K562 (cell line): ENCODE data around the gene SLC8A1. TPM values are rescaled to one million over a fixed set of nuclear protein-coding genes. Genes with fewer than 3 reads are reported as not detected.

ENCODE experiments used
- ATAC-seq: fragments of 200-7000 bp; cut with Tn5 transposase; 3 replicates; pipeline ENCODE4 v1.9.1; 2020; ENCODE audit warnings: moderate library complexity
- BruUV-seq: library from RNA; stranded (reverse); fragments of 400-500 nt; replicated peaks from 2 replicates; lab custom pipeline; 2021; lab: Mats Ljungman, UMichigan
- CTCF ChIA-PET: fragments of 300-600 bp; formaldehyde crosslinking; extraction: SDS; loops from one replicate; lab custom pipeline; 2021; ENCODE audit warnings: low intra/inter-chr PET ratio; lab: Yijun Ruan, JAX
- POLR2A ChIA-PET: fragments of 300-600, 350-650 bp; sonication (Branson Sonifier 250); formaldehyde crosslinking; extraction: SDS; loops from one replicate; lab custom pipeline; 2021; ENCODE audit warnings: antibody characterized with exemption, inconsistent platforms; lab: Yijun Ruan, JAX
- DNase-seq, 4 experiments: peaks; one replicate each; pipeline versions ENCODE4 v3.0.0 to v3.0.0-alpha.2; 2011 to 2018; ENCODE audit warnings: low spot score in 3 of 4, mixed read lengths in 3 of 4; ENCODE audit errors: extremely low read depth in 1 of 4
- FAIRE-seq: peaks from 2 replicates; lab custom pipeline; 2011; peaks lifted over from hg19 to GRCh38; lab: Jason Lieb, UNC
- H2AFZ ChIP-seq: 2 replicates; pipeline ENCODE4 v1.6.0; 2011; ENCODE audit warnings: low read depth, low read length, control low read depth, inconsistent platforms
- H3K27ac ChIP-seq: fragments of 200-600 bp; 3 replicates; pipeline ENCODE4 v1.8.0; 2011; ENCODE audit warnings: low read depth, mild to moderate bottlenecking, control low read depth, inconsistent platforms, low read length, moderate library complexity, mixed read lengths; ENCODE audit errors: extremely low read depth
- H3K27me3 ChIP-seq, 2 experiments: fragments of 300-600 bp in 1 of 2; 2 replicates in 1 of 2; 3 replicates in 1 of 2; pipeline versions ENCODE4 v1.6.0 to v1.8.0; 2011; ENCODE audit warnings: inconsistent platforms in 2 of 2, low read length in 2 of 2, mild to moderate bottlenecking in 1 of 2, mixed read lengths in 1 of 2, moderate library complexity in 1 of 2; ENCODE audit not compliant: control insufficient read depth in 2 of 2, insufficient read depth in 2 of 2
- H3K36me3 ChIP-seq: fragments of 300-600 bp; 3 replicates; pipeline ENCODE4 v1.8.0; 2011; ENCODE audit warnings: mild to moderate bottlenecking, low read length, inconsistent platforms; ENCODE audit not compliant: control insufficient read depth, insufficient read depth
- H3K4me1 ChIP-seq, 2 experiments: fragments of 200-600 bp in 1 of 2; replicated peaks in 1 of 2; 2 replicates in 1 of 2; 3 replicates in 1 of 2; pipeline versions ENCODE4 v1.5.1 to v1.8.0; 2011; ENCODE audit warnings: inconsistent platforms in 2 of 2, low read length in 2 of 2, mild to moderate bottlenecking in 1 of 2, mixed read lengths in 1 of 2, moderate library complexity in 1 of 2; ENCODE audit not compliant: control insufficient read depth in 2 of 2, insufficient read depth in 2 of 2
- H3K4me2 ChIP-seq: 2 replicates; pipeline ENCODE4 v1.6.1; 2011; ENCODE audit warnings: low read length, control low read depth, inconsistent platforms, mixed read lengths; ENCODE audit not compliant: insufficient read depth
- H3K4me3 ChIP-seq: fragments of 200-600 bp; sonication (generic), shearing (Covaris generic); 2 replicates; pipeline ENCODE4 v1.5.1; 2016; ENCODE audit warnings: control low read depth, inconsistent platforms
- H3K79me2 ChIP-seq: fragments of 200-600 bp; 3 replicates; pipeline ENCODE4 v1.8.0; 2011; ENCODE audit warnings: low read length, inconsistent platforms; ENCODE audit not compliant: control insufficient read depth, insufficient read depth
- H3K9ac ChIP-seq, 2 experiments: 2 replicates each; pipeline versions ENCODE4 v1.6.0 to v1.6.1; 2011; ENCODE audit warnings: low read depth in 2 of 2, low read length in 2 of 2, control low read depth in 1 of 2, inconsistent platforms in 1 of 2, mild to moderate bottlenecking in 1 of 2, mixed read lengths in 1 of 2; ENCODE audit not compliant: insufficient read depth in 1 of 2
- H3K9me1 ChIP-seq: one replicate; pipeline ENCODE4 v1.6.0; 2011; ENCODE audit warnings: inconsistent platforms, mild to moderate bottlenecking, low read length, moderate library complexity; ENCODE audit not compliant: control insufficient read depth, insufficient read depth
- H3K9me3 ChIP-seq: replicated peaks from 2 replicates; pipeline ENCODE4 v1.5.1; 2011; ENCODE audit warnings: low read depth, low read length, inconsistent platforms; ENCODE audit not compliant: control insufficient read depth, insufficient read depth
- H4K20me1 ChIP-seq: replicated peaks from 2 replicates; pipeline ENCODE4 v1.6.1; 2011; ENCODE audit warnings: low read length, inconsistent platforms, mixed read lengths; ENCODE audit not compliant: control insufficient read depth, insufficient read depth
- DIDO1 ChIP-seq: fragments of 450-650 bp; IDR thresholded peaks from 2 replicates; pipeline ENCODE4 v1.6.1; 2016; ENCODE audit warnings: low read depth, missing biosample characterization, missing genetic modification characterization
- ETV1 ChIP-seq: fragments of 450-650 bp; conservative IDR thresholded peaks from 2 replicates; pipeline ENCODE4 v1.6.1; 2016; ENCODE audit warnings: missing genetic modification characterization, control low read depth, low read depth, missing compliant biosample characterization
- ETV5 ChIP-seq: sonication (generic); formaldehyde crosslinking; IDR thresholded peaks from 2 replicates; pipeline ENCODE4 v1.4.0; 2020; ENCODE audit warnings: low read depth, mild to moderate bottlenecking, missing genetic modification reagents
- HMG20B ChIP-seq: fragments of 250-450 bp; sonication (Bioruptor Pico); IDR thresholded peaks from 2 replicates; pipeline ENCODE4 v1.5.0; 2021; ENCODE audit warnings: mild to moderate bottlenecking
- MECOM ChIP-seq: fragments of 250-450 bp; sonication (Bioruptor Pico); IDR thresholded peaks from 2 replicates; pipeline ENCODE4 v1.8.0; 2022; ENCODE audit warnings: inconsistent platforms
- POLR2A ChIP-seq: fragments of 450-650 bp; conservative IDR thresholded peaks from 2 replicates; pipeline ENCODE4 v1.6.1; 2016
- RUNX1 ChIP-seq: sonication (generic); IDR thresholded peaks from 2 replicates; pipeline ENCODE4 v1.6.1; 2016; ENCODE audit warnings: antibody characterized with exemption, low read depth
- SAFB ChIP-seq: fragments of 200-400 bp; formaldehyde crosslinking; IDR thresholded peaks from 2 replicates; pipeline ENCODE4 v1.6.1; 2017; ENCODE audit warnings: low read depth, low read length, borderline replicate concordance
- SOX6 ChIP-seq: fragments of 450-650 bp; IDR thresholded peaks from 2 replicates; pipeline ENCODE4 v1.6.1; 2014; ENCODE audit warnings: mild to moderate bottlenecking
- SPI1 ChIP-seq: IDR thresholded peaks from 2 replicates; pipeline ENCODE4 v1.6.1; 2011; ENCODE audit warnings: low read depth, low read length, control low read depth, borderline replicate concordance
- SRSF3 ChIP-seq: fragments of 200-400 bp; formaldehyde crosslinking; IDR thresholded peaks from 2 replicates; pipeline ENCODE4 v1.6.1; 2016; ENCODE audit warnings: mild to moderate bottlenecking, low read length, moderate library complexity; ENCODE audit not compliant: insufficient read depth
- TAF7 ChIP-seq: fragments of 450-650 bp; IDR thresholded peaks from 2 replicates; pipeline ENCODE4 v1.6.1; 2016; ENCODE audit warnings: missing genetic modification characterization, missing compliant biosample characterization
- TCFL5 ChIP-seq: fragments of 250-450 bp; sonication (Bioruptor Pico); conservative IDR thresholded peaks from 2 replicates; pipeline ENCODE4 v1.6.1; 2021; ENCODE audit warnings: mild to moderate bottlenecking, moderate library complexity, matching md5 sums
- ZFP1 ChIP-seq: fragments of 450-650 bp; formaldehyde crosslinking; IDR thresholded peaks from 2 replicates; pipeline ENCODE4 v1.4.0; 2020; ENCODE audit warnings: mild to moderate bottlenecking, mixed read lengths
- ZFP36 ChIP-seq: fragments of 150-350 bp; IDR thresholded peaks from 2 replicates; pipeline ENCODE4 v1.6.1; 2018; ENCODE audit warnings: low read length, low read depth; ENCODE audit not compliant: partially characterized antibody
- WGBS: fragments of 100-300 bp; shearing (Covaris generic); methylation state at CpG from one replicate; pipeline ENCODE4 v1.1.6; 2016; ENCODE audit warnings: low coverage, mixed read lengths; ENCODE audit not compliant: insufficient coverage; ENCODE audit errors: missing lambda C conversion rate; 5-methylcytosine and 5-hydroxymethylcytosine counted together
- in situ Hi-C: fragments of 300-500 bp; cut with MboI; formaldehyde crosslinking; loops from 4 replicates; pipeline ENCODE4 v1.15.0; 2018; ENCODE audit warnings: inconsistent platforms, mixed read lengths
- intact Hi-C: fragments of 100-400 bp; cut with micrococcal nuclease; formaldehyde crosslinking; loops from 2 replicates; pipeline ENCODE4 v1.14.2; 2022
- polyA plus RNA-seq, 8 experiments: library from polyadenylated mRNA; depleted of rRNA in 4 of 8; stranded (reverse) in 5 of 8; unstranded in 3 of 8; fragments of >200 nt; fragmentation: Nextera tagmentation in 2 of 8; fragmentation: Illumina TruSeq in 1 of 8; extraction: Ambion mirVana in 2 of 8; extraction: Trizol in 1 of 8; gene quantifications; 2 replicates each; pipeline versions ENCODE4 v1.2.1 to v1.2.3, GENCODE V29; 2011 to 2014; ENCODE audit warnings: inconsistent platforms in 1 of 8, missing spikeins in 1 of 8
- total RNA-seq, 7 experiments: library from RNA; depleted of rRNA in 6 of 7; stranded (reverse); fragments of >200 nt in 6 of 7; fragmentation: Illumina TruSeq in 2 of 7; extraction: Trizol in 2 of 7; gene quantifications; 2 replicates each; pipeline versions ENCODE4 v1.2.1 to v1.2.3, GENCODE V29; 2011 to 2021; ENCODE audit warnings: low replicate concordance in 1 of 7
- TF ChIP-seq, protein P1 (sequence below): fragments of 250-450 bp; sonication (Bioruptor Pico); IDR thresholded peaks from 2 replicates; pipeline ENCODE4 v1.5.0; 2020; ENCODE audit warnings: mild to moderate bottlenecking, borderline replicate concordance

The SLC8A1 gene
- total and polyA plus RNA-seq, 9 of the 15 experiments (the other 6 are each of a cell fraction or from before 2014, with no cell fraction given), result not detected

DNA sequence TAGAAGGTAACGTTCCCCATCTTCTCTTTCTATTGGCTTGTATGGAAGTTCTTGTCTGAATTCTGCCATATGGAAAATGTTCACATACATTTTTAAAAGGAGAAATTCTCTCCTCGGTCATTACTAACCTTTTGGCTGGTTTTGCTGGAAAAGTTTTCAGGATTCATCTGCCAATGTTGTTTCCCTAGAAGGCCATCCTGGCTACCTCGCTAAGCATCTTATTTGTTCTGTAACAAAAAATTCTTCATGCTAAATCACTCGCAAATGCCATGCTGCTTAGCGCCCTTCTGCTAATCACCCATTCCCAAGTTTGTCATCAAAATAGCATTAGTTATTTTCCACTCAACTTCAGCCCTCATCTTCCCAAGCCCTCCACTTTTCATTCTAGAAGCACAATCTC, 262.0 kb downstream of the SLC8A1 start:
- Histone ChIP-seq H4K20me1 (no peaks in the 10 kb centered on the region), H3K9me3 (no peaks in the 10 kb centered on the region), H3K9me1 (no peaks in the 10 kb centered on the region), H3K27ac (no peak overlapping the region), H3K36me3 (no peaks in the 10 kb centered on the region), H2AFZ (no peak overlapping the region), H3K4me2 (no peak overlapping the region), H3K79me2 (no peaks in the 10 kb centered on the region), H3K4me3 (no peak overlapping the region), H3K27me3 (no peaks in the 10 kb centered on the region), H3K4me1 (no peaks in the 10 kb centered on the region), H3K9ac (no peak overlapping the region)
- ChIA-PET CTCF (no interaction called here), POLR2A (interaction anchor here (0.6 kb wide), 1 partner anchor 189 kb away, joined by 3 read pairs; no protein-coding TSS in a partner anchor)
- ATAC-seq (no peak), DNase-seq (no peak), FAIRE-seq (no peak)
- TF ChIP-seq POLR2A, result no peak
- TF ChIP-seq HMG20B (CRISPR knock-in tag), result no peak
- TF ChIP-seq SPI1, result no peak
- no peak for TF ChIP-seq ZFP1 (CRISPR knock-in tag)
- no peak for TF ChIP-seq TAF7 (tag)
- no peak for TF ChIP-seq ZFP36
- no peak for TF ChIP-seq TCFL5 (CRISPR knock-in tag)
- no peak for TF ChIP-seq SAFB
- no peak for TF ChIP-seq ETV5 (CRISPR knock-in tag)
- no peak for TF ChIP-seq MECOM (CRISPR knock-in tag)
- TF ChIP-seq DIDO1 (tag), result no peak
- TF ChIP-seq SOX6, result no peak
- TF ChIP-seq SRSF3, result no peak
- no peak for TF ChIP-seq ETV1 (tag)
- no peak for TF ChIP-seq RUNX1
- TF ChIP-seq, protein P1, sequence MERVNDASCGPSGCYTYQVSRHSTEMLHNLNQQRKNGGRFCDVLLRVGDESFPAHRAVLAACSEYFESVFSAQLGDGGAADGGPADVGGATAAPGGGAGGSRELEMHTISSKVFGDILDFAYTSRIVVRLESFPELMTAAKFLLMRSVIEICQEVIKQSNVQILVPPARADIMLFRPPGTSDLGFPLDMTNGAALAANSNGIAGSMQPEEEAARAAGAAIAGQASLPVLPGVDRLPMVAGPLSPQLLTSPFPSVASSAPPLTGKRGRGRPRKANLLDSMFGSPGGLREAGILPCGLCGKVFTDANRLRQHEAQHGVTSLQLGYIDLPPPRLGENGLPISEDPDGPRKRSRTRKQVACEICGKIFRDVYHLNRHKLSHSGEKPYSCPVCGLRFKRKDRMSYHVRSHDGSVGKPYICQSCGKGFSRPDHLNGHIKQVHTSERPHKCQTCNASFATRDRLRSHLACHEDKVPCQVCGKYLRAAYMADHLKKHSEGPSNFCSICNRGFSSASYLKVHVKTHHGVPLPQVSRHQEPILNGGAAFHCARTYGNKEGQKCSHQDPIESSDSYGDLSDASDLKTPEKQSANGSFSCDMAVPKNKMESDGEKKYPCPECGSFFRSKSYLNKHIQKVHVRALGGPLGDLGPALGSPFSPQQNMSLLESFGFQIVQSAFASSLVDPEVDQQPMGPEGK (CRISPR knock-in tag), result no peak
- WGBS, result 1% methylated on average over 5 of the region's 5 CpGs
- BruUV-seq, result no TSS peak
- in situ Hi-C loops (no loop called here), intact Hi-C loops (no loop called here)
